ENCODE data around the gene ZNF423.

Gene ZNF423

DNA sequence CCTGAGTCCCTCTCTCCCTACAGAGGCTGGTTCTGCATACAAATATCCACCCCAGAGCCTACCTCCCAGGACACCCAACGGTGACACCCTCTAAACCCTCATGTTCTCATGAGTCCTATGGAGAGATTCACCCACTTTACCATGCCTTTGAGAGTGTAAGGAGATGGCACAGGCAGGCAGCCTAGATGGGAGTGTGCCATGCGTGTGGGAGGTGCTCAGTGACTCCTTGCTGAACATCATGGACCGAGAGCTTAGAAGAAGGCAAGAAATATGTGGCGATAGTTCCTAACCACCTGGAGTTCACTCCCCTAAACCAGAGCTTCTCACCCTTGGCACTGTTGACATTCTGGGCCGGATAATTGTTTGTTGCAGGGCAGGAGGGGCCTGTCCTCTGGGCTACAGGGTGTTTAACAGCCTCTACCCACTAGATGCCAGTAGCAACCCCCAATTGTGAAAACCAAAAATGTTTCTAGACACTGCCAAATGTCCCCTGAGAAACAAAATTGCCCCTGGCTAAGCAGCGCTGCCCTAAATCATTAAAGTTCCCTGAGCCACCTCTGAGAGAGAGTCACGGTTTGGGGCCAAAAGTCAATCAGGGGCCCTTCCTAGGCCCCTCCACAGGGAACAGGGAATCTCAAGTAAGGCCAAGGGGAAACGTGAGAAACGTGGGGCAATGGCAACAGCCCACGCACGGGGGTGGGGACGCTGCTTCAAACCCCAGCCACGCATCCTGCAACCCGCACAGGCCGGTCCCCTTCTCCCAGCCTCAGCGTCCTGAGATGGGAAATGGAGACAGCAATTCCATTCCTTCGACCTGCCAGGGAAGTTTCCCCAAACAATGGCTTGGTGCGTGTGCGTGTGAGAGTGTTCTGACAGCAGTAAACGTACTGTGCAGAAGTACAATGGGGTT is 415.5 kb downstream of the ZNF423 start:
- no peak for DNase-seq

DNA sequence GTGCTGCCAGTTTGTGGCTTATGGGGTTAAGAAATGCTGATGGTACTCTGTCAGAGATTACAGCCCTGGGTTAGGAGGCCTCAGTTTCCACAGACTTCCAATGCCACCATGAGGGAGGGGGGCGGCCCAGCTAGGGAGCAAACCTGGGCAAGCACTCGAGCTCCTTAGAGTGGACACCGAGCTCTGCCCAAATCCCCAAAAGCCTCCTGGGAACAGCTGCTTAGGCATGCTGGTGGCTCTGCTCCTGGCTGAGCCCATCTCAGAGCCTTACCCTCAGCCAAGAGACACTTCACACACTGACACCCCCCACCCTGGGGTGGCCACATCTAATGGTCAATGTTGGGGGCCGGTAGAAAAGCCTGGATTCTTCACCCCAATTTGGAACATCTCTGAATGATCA is 416.2 kb downstream of the ZNF423 start:
- DNase-seq: no peak

DNA sequence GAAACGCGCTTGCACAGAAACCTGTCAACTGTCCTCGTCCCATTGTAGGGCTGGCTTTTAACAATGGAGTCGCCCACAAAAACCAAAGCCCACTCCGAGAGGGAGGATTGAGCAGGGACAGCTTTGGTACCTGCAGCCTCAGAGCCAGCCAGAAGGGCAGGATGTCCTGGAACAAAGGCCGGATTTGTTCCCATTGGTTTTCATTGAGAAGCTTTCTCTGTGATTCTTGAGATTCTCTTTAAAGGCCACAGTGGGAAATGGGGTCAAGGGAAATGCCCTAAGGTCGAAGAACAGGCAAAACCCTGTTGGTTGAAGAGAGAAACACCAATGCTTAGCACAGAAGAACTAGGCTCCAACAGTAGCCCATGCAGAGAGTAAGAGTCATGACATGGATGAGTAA is 416.9 kb downstream of the ZNF423 start:
- DNase-seq: no peak

All from SHP77 (cell line).